Left renal cortex interstitium (tissue), 4 donors: ENCODE results near the gene METTL17. TPM values are rescaled to one million over a fixed set of nuclear protein-coding genes. Genes with fewer than 3 reads are reported as not detected.
"Not testable (repeated sequence)": the region's sequence is repeated elsewhere in the genome, so short reads cannot be mapped to it uniquely, and the experiment has no call there.

ENCODE experiments used
- DNase-seq, 4 donors: peaks; one replicate each; pipeline ENCODE4 v3.0.0-alpha.2; 2013; ENCODE audit warnings: low read depth in 4 of 4, low spot score in 2 of 4, missing footprints in 1 of 4
- polyA plus RNA-seq, 4 donors: library from polyadenylated mRNA; unstranded; fragments of 120-200 nt; gene quantifications; one replicate each; pipeline ENCODE4 v1.2.1, GENCODE V29; 2013; ENCODE audit not compliant: insufficient read length in 4 of 4

METTL17 gene
- polyA plus RNA-seq, 4 donors = 69.4 to 132 (median 96.9) TPM

- DNase-seq = no peak
Measured at GRCh38 chr14:21023817-21024584, 34.2 kb downstream of the METTL17 start.

GRCh38 chr14:21024585-21025370 is 35.0 kb downstream of the METTL17 start, which contains the start of gene NDRG2:
Gene NDRG2 (minus strand): TSS chr14:21025061. CDS start chr14:21023315, 1,746 bp downstream.
- DNase-seq = peak in 1 of 4 donors; percentile 69

- no peak for DNase-seq
Measured at GRCh38 chr14:21025371-21026273, 35.8 kb downstream of the METTL17 start.

- no peak for DNase-seq
Measured at GRCh38 chr14:21026274-21026987, 36.7 kb downstream of the METTL17 start.

- no peak for DNase-seq
Measured at GRCh38 chr14:21026988-21027315, 37.2 kb downstream of the METTL17 start.

- no peak for DNase-seq
Measured at GRCh38 chr14:21029917-21030316, 40.1 kb downstream of the METTL17 start, which contains the start of gene TPPP2. Gene TPPP2 (plus strand): TSS chr14:21030217. CDS start chr14:21030582, 365 bp downstream.

GRCh38 chr14:21030531-21030930 is 40.8 kb downstream of the METTL17 start:
- no peak for DNase-seq

- no peak for DNase-seq
Measured at GRCh38 chr14:21032326-21033132, 42.7 kb downstream of the METTL17 start.

GRCh38 chr14:21033133-21033698 is 43.4 kb downstream of the METTL17 start:
- DNase-seq = no peak

GRCh38 chr14:21034707-21035106 is 44.9 kb downstream of the METTL17 start, which contains the start of gene RNASE13:
Gene RNASE13 (minus strand): TSS chr14:21034807. CDS start chr14:21034288, 519 bp downstream.
- DNase-seq = no peak

GRCh38 chr14:21036751-21037150 is 47.0 kb downstream of the METTL17 start:
- DNase-seq = no peak

- no peak for DNase-seq
Measured at GRCh38 chr14:21037156-21037555, 47.4 kb downstream of the METTL17 start.

- no peak for DNase-seq
Measured at GRCh38 chr14:21038441-21039422, 49.0 kb downstream of the METTL17 start.

GRCh38 chr14:21039585-21040369 is 50.0 kb downstream of the METTL17 start:
- peak in 1 of 4 donors; percentile 70 for DNase-seq

GRCh38 chr14:21040370-21040925 is 50.7 kb downstream of the METTL17 start:
- no peak for DNase-seq

- not testable (repeated sequence) for DNase-seq
Measured at GRCh38 chr14:21040941-21041340, 51.2 kb downstream of the METTL17 start.
